IMR-90 (cell line): ENCODE data around the gene ACRBP.
A peak's percentile ranks its signal among the peaks of the same experiment; 100 is the strongest.

Source experiments
- BHLHE40 ChIP-seq: fragments of 150-350 bp; IDR thresholded peaks from 2 replicates; pipeline ENCODE4 v1.6.1; 2016; ENCODE audit warnings: mild to moderate bottlenecking, low read depth, low read length
- CEBPB ChIP-seq: IDR thresholded peaks from 2 replicates; pipeline ENCODE4 v1.6.1; 2012; ENCODE audit warnings: low read depth, low read length, improper control_type of control experiment
- CHD1 ChIP-seq: IDR thresholded peaks from 2 replicates; pipeline ENCODE4 v1.6.1; 2012; ENCODE audit warnings: low read depth, low read length, improper control_type of control experiment
- FOS ChIP-seq: fragments of 150-350 bp; IDR thresholded peaks from 2 replicates; pipeline ENCODE4 v1.6.1; 2016; ENCODE audit warnings: low read depth, low read length
- MAFK ChIP-seq: IDR thresholded peaks from 2 replicates; pipeline ENCODE4 v1.6.1; 2012; ENCODE audit warnings: low read depth, low read length, improper control_type of control experiment
- MXI1 ChIP-seq: IDR thresholded peaks from 2 replicates; pipeline ENCODE4 v1.6.1; 2012; ENCODE audit warnings: low read depth, mild to moderate bottlenecking, low read length, moderate library complexity, borderline replicate concordance
- POLR2A ChIP-seq: IDR thresholded peaks from 2 replicates; pipeline ENCODE4 v1.6.1; 2012; ENCODE audit warnings: mild to moderate bottlenecking, low read depth, low read length
- RAD21 ChIP-seq: IDR thresholded peaks from 2 replicates; pipeline ENCODE4 v1.6.1; 2012; ENCODE audit warnings: low read length, improper control_type of control experiment
- RCOR1 ChIP-seq: IDR thresholded peaks from 2 replicates; pipeline ENCODE4 v1.6.1; 2012; ENCODE audit warnings: mild to moderate bottlenecking, low read length, improper control_type of control experiment; ENCODE audit not compliant: insufficient replicate concordance
- RFX5 ChIP-seq: IDR thresholded peaks from 2 replicates; pipeline ENCODE4 v1.8.0; 2012; ENCODE audit warnings: low read depth, mild to moderate bottlenecking, low read length, moderate library complexity
- SMC3 ChIP-seq: fragments of 150-350 bp; IDR thresholded peaks from 2 replicates; pipeline ENCODE4 v1.6.1; 2016; ENCODE audit warnings: low read depth, mild to moderate bottlenecking, antibody characterized with exemption, low read length, moderate library complexity
- TF ChIP-seq, protein P1 (sequence below): conservative IDR thresholded peaks from 2 replicates; pipeline ENCODE4 v1.5.1; 2012; ENCODE audit warnings: mild to moderate bottlenecking, low read depth, low read length, improper control_type of control experiment
- TF ChIP-seq, protein P2 (sequence below): fragments of 150-350 bp; IDR thresholded peaks from 2 replicates; pipeline ENCODE4 v1.6.1; 2017; ENCODE audit warnings: mild to moderate bottlenecking, antibody characterized with exemption, low read length, low read depth

DNA sequence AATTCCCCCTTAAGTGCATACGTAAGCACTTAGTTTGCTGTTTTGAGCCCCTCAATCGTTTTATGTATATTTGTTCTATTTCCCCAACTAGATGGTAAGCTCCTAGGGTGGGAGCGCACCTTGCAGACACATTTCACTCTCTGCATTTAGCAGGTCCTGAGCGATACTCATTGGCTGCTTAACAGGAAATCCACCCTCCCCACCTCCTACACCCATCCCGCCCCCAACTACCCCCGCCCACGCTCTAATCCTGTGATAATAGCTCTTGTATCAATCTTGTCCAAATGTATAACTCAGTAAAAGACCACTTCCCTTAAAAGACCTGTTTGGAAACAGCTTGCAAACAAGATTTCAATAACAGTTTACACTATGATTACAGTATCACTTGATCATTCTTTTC, 19.6 kb downstream of the ACRBP start:
- TF ChIP-seq, protein P1, sequence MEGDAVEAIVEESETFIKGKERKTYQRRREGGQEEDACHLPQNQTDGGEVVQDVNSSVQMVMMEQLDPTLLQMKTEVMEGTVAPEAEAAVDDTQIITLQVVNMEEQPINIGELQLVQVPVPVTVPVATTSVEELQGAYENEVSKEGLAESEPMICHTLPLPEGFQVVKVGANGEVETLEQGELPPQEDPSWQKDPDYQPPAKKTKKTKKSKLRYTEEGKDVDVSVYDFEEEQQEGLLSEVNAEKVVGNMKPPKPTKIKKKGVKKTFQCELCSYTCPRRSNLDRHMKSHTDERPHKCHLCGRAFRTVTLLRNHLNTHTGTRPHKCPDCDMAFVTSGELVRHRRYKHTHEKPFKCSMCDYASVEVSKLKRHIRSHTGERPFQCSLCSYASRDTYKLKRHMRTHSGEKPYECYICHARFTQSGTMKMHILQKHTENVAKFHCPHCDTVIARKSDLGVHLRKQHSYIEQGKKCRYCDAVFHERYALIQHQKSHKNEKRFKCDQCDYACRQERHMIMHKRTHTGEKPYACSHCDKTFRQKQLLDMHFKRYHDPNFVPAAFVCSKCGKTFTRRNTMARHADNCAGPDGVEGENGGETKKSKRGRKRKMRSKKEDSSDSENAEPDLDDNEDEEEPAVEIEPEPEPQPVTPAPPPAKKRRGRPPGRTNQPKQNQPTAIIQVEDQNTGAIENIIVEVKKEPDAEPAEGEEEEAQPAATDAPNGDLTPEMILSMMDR, result no peak
- TF ChIP-seq POLR2A, result no peak
- TF ChIP-seq CEBPB, result no peak
- no peak for TF ChIP-seq RAD21
- no peak for TF ChIP-seq MXI1
- TF ChIP-seq MAFK, result 0 out of 2 replicates have a peak, but pooled peaks have one; percentile 8
- no peak for TF ChIP-seq RCOR1
- TF ChIP-seq, protein P2, sequence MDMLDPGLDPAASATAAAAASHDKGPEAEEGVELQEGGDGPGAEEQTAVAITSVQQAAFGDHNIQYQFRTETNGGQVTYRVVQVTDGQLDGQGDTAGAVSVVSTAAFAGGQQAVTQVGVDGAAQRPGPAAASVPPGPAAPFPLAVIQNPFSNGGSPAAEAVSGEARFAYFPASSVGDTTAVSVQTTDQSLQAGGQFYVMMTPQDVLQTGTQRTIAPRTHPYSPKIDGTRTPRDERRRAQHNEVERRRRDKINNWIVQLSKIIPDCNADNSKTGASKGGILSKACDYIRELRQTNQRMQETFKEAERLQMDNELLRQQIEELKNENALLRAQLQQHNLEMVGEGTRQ, result no peak
- no peak for TF ChIP-seq RFX5
- TF ChIP-seq BHLHE40, result no peak
- TF ChIP-seq SMC3, result no peak
- TF ChIP-seq FOS, result no peak
- no peak for TF ChIP-seq CHD1
